HEK293 (cell line): ENCODE results near the gene LNX1.

Source experiments
- BCL6B ChIP-seq: fragments of 450-650 bp; formaldehyde crosslinking; IDR thresholded peaks from 2 replicates; pipeline ENCODE4 v1.5.1; 2017; ENCODE audit warnings: missing biosample characterization, missing genetic modification characterization
- CTCF ChIP-seq: fragments of 450-650 bp; formaldehyde crosslinking; IDR thresholded peaks from 2 replicates; pipeline ENCODE4 v1.5.1; 2016; ENCODE audit warnings: missing biosample characterization, missing genetic modification characterization
- KLF7 ChIP-seq: fragments of 450-650 bp; formaldehyde crosslinking; IDR thresholded peaks from 2 replicates; pipeline ENCODE4 v1.5.1; 2016; ENCODE audit warnings: missing biosample characterization, missing genetic modification characterization, borderline replicate concordance
- SP2 ChIP-seq: fragments of 450-650 bp; formaldehyde crosslinking; IDR thresholded peaks from 2 replicates; pipeline ENCODE4 v1.5.1; 2016; ENCODE audit warnings: missing biosample characterization, missing genetic modification characterization
- TCF7L2 ChIP-seq: IDR thresholded peaks from 2 replicates; pipeline ENCODE4 v1.6.1; 2011; ENCODE audit warnings: low read depth, mild to moderate bottlenecking, inconsistent platforms, low read length, moderate library complexity, borderline replicate concordance
- YY2 ChIP-seq: fragments of 450-650 bp; formaldehyde crosslinking; IDR thresholded peaks from 2 replicates; pipeline ENCODE4 v1.5.1; 2016; ENCODE audit warnings: missing biosample characterization, missing genetic modification characterization
- ZBTB11 ChIP-seq: fragments of 450-650 bp; formaldehyde crosslinking; conservative IDR thresholded peaks from 2 replicates; pipeline ENCODE4 v1.5.1; 2016; ENCODE audit warnings: low read depth, missing biosample characterization, missing genetic modification characterization
- ZFP37 ChIP-seq: fragments of 450-650 bp; formaldehyde crosslinking; IDR thresholded peaks from 2 replicates; pipeline ENCODE4 v1.5.1; 2016; ENCODE audit warnings: missing biosample characterization, missing genetic modification characterization
- ZNF10 ChIP-seq: fragments of 450-650 bp; formaldehyde crosslinking; IDR thresholded peaks from 2 replicates; pipeline ENCODE4 v1.5.1; 2017; ENCODE audit warnings: missing biosample characterization, missing genetic modification characterization
- ZNF175 ChIP-seq: fragments of 450-650 bp; formaldehyde crosslinking; IDR thresholded peaks from 2 replicates; pipeline ENCODE4 v1.5.1; 2016; ENCODE audit warnings: missing biosample characterization, missing genetic modification characterization
- ZNF274 ChIP-seq, 2 experiments: fragments of 200-500 bp in 1 of 2; fragments of 450-650 bp in 1 of 2; sonication (Bioruptor generic) in 1 of 2; formaldehyde crosslinking in 1 of 2; IDR thresholded peaks; 2 replicates each; pipeline versions ENCODE4 v1.5.1 to v1.6.1; 2014 to 2016; ENCODE audit warnings: borderline replicate concordance in 1 of 2, inconsistent platforms in 1 of 2, low read length in 1 of 2, missing biosample characterization in 1 of 2, missing genetic modification characterization in 1 of 2
- ZNF350 ChIP-seq: fragments of 450-650 bp; formaldehyde crosslinking; IDR thresholded peaks from 2 replicates; pipeline ENCODE4 v1.5.0; 2017; ENCODE audit warnings: missing biosample characterization, mild to moderate bottlenecking, missing genetic modification characterization
- ZNF366 ChIP-seq: fragments of 450-650 bp; formaldehyde crosslinking; conservative IDR thresholded peaks from 2 replicates; pipeline ENCODE4 v1.5.1; 2016; ENCODE audit warnings: missing biosample characterization, missing genetic modification characterization
- ZNF510 ChIP-seq: fragments of 450-650 bp; formaldehyde crosslinking; IDR thresholded peaks from 2 replicates; pipeline ENCODE4 v1.5.1; 2018; ENCODE audit warnings: mild to moderate bottlenecking, missing genetic modification characterization, missing biosample characterization; ENCODE audit not compliant: insufficient replicate concordance

DNA sequence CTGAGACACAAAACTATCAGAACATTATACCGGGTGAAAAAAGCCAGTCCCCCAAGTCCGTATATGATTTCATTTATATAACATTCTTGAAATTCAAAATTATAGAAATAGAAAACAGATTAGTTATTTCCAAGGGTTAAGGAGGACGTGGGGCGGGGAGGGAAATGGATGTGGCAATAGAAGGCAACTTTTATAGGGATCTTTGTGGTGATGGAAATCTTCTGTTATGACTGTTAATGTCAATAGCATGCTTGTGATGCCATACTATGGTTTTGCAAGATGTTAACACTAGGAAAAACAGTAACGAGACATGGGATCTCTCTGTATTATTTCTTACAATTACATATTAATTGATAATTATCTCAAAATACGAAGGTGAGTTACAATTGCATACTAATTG, 96.4 kb downstream of the LNX1 start:
- TF ChIP-seq TCF7L2 = no peak
- TF ChIP-seq CTCF = no peak
- TF ChIP-seq ZNF10 (tag by site-specific recombination) = no peak
- TF ChIP-seq ZNF510 (tag by site-specific recombination) = no peak
- TF ChIP-seq ZNF366 (tag by site-specific recombination) = no peak
- no peak for TF ChIP-seq ZNF350 (tag by site-specific recombination)
- TF ChIP-seq ZFP37 = no peak
- no peak for TF ChIP-seq YY2 (tag by site-specific recombination)
- no peak for TF ChIP-seq KLF7
- TF ChIP-seq ZBTB11 = no peak
- TF ChIP-seq SP2 (tag by site-specific recombination) = no peak
- no peak for TF ChIP-seq ZNF274 (IDR thresholded peaks at IDR 0.05; ENCODE audit: low read length)
- no peak for TF ChIP-seq ZNF274 (tag by site-specific recombination; IDR thresholded peaks at IDR 0.05; ENCODE audit: borderline replicate concordance)
- no peak for TF ChIP-seq ZNF175
- TF ChIP-seq BCL6B = no peak
